ES-I3 (cell line): ENCODE measurements around the gene SYNJ2.

Source experiments
- H3K36me3 ChIP-seq: 2 replicates; pipeline ENCODE4 v1.6.1; 2013; ENCODE audit warnings: mild to moderate bottlenecking, low read length, control low read depth, moderate library complexity; ENCODE audit not compliant: insufficient read depth
- H3K4me1 ChIP-seq: 2 replicates; pipeline ENCODE4 v1.6.1; 2013; ENCODE audit warnings: mild to moderate bottlenecking, control low read depth, low read length; ENCODE audit not compliant: insufficient read depth
- H3K9ac ChIP-seq: 2 replicates; pipeline ENCODE4 v1.6.1; 2013; ENCODE audit warnings: low read depth, mild to moderate bottlenecking, low read length, moderate library complexity
- H3K9me3 ChIP-seq: 2 replicates; pipeline ENCODE4 v1.6.1; 2013; ENCODE audit warnings: mild to moderate bottlenecking, low read length, moderate library complexity; ENCODE audit not compliant: control insufficient read depth, insufficient read depth

The SYNJ2 gene

DNA sequence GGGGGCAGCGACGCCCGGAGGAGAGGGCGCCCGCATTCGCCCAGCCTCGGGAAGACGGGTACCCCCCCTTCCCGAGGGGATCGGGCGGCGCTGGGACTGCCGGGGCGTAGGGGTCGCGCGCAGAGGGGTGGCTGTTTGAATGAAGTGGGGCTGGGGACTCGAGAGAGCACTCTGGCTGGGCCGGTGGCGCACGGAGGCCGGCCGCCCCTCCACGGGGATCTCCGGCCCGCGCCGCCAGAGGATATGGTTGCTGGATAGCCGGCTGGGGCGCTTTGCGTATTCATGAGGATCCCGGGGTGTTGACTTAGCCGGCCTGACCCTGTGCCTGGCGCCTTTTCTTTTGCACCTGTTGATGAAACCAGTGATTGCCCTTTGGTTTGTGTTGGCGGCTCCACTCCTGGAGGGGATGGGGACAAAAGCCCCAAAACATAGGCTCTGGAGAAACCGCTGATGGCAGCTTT, 469 bp downstream of the SYNJ2 start:
- Histone ChIP-seq H3K9me3 (no peaks in the 10 kb centered on the region), H3K9ac (peak overlapping the region; percentile 68), H3K36me3 (no peaks in the 10 kb centered on the region), H3K4me1 (peaks cover 21% of the 10 kb centered on the region)

DNA sequence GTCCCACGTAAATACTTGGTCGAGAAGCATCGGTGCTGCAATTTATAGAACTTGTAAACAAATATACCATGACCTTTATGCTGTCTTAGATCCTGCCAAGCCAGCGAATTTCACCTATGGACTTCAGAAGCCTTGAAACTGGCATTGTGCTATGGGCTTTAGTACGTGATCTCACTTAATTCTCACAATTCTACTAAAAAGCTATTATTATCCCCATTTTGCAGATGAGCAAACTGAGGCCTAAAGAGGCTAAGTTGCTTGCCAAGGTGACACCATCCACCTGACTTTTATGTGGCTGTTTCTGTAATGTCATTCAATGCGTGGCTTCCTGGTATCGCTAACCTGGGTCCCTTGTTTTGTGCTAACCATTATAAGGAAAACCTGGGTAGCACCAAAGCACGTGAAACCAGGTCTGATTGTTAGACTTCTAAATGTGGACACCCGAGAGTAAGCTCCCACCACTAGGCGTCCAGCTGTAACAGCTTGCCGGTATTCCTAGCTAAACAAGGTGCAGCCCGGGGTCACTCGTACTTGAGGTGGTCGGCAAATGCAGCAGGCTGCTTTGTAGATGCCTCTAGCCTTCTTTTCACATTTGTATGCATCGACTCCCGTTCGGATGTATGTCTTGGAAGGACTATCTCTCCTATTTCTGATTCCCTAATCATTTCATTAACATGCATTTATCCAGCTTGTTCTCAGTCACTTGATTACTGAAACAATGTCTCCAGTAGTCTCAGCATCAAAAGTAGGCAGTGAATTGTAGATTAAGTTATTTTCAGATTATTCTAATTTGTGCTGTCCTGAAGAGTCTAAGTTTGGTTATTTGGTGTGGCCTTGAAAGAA, 1.1 kb downstream of the SYNJ2 start:
- H3K4me1 ChIP-seq, result peaks cover 18% of the 10 kb centered on the region
- H3K9ac ChIP-seq, result peak overlapping the region; percentile 68; the same call in 1 of the 2 replicates

DNA sequence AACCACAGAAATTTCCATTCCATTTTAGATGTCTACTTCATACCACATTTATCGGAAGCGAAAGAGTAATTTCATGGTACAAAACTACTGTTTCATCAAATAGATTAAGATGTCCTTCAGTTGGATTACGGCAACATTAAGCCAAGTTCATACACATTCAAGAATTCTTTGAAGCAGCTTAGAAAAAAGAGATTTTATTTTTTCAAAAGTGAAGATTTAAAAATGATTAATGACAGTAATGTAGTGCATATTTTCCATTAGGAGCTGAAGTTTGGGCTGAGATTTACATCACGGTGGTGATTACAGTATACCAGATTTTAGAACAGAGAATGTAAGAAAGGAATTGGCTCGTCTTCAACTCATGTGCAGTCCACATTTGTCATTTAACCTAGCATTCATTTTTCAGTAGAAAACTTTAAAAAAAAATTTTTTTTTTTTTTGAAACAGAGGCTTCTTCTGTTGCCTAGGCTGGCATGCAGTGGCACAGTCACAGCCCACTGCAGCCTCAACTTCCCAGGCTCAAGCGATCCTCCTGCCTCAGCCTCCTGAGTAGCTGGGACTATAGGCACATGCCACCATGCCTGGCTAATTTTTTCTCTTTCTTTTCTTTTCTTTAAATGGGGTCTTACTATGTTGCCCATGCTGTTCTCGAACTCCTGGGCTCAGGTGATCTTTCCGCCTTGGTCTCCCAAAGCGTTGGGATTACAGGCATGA, 1.9 kb downstream of the SYNJ2 start:
- no peaks in the 10 kb centered on the region for H3K36me3 ChIP-seq
- peaks cover 18% of the 10 kb centered on the region for H3K4me1 ChIP-seq
- H3K9ac ChIP-seq, result no peak overlapping the region
- H3K9me3 ChIP-seq, result no peaks in the 10 kb centered on the region

More for the DNA sequence above, 1.1 kb downstream of the SYNJ2 start:
- Histone ChIP-seq H3K9me3 (no peaks in the 10 kb centered on the region), H3K36me3 (no peaks in the 10 kb centered on the region)

DNA sequence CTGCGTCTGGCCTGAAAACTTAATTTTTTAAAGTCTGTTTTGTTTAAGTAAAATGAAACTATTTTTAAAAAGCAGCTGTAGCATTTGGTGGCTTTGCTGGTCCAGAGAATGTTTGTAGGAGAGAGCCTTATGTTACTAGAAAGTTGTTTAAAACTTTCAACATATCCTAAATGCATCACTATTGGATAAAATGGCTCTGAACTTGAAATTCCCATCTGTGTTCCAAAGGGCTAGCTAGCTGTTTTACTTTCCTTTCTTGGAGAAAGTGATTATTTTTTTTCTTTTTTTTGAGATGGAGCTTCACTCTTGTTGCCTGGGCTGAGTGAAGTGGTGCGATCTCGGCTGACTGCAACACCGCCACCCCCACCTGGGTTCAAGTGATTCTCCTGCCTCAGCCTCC, 2.5 kb downstream of the SYNJ2 start:
- Histone ChIP-seq H3K36me3 (no peaks in the 10 kb centered on the region), H3K9ac (no peak overlapping the region), H3K4me1 (peaks cover 18% of the 10 kb centered on the region), H3K9me3 (no peaks in the 10 kb centered on the region)

DNA sequence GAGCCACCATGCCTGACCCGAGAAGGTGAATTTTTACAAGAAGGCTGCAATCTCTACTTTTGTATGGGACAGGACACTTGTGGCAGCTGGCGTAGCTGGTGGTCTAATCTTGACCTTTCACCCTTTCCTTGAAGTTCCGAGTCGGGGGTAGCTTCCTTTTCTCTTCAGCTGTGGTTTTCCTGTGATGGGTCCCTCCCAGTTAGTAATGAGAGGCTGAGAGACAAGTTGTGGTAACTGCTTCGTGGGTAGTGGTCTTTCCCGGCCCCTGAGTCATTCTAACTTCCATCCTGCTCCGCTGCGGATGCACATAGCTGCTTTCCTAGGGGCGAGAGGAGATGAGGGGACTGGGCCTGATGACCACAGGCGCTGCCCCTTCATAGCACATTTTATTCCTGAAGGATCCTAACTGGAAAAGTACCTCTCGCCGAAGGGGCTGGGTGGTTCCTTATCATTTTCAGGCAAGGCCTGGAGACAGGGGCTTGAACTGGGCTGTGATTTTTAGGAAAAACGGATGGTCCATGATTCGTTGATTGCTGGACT, 3.1 kb downstream of the SYNJ2 start:
- H3K4me1 ChIP-seq, result peaks cover 22% of the 10 kb centered on the region
- H3K9me3 ChIP-seq, result no peaks in the 10 kb centered on the region
- H3K9ac ChIP-seq, result no peak overlapping the region

DNA sequence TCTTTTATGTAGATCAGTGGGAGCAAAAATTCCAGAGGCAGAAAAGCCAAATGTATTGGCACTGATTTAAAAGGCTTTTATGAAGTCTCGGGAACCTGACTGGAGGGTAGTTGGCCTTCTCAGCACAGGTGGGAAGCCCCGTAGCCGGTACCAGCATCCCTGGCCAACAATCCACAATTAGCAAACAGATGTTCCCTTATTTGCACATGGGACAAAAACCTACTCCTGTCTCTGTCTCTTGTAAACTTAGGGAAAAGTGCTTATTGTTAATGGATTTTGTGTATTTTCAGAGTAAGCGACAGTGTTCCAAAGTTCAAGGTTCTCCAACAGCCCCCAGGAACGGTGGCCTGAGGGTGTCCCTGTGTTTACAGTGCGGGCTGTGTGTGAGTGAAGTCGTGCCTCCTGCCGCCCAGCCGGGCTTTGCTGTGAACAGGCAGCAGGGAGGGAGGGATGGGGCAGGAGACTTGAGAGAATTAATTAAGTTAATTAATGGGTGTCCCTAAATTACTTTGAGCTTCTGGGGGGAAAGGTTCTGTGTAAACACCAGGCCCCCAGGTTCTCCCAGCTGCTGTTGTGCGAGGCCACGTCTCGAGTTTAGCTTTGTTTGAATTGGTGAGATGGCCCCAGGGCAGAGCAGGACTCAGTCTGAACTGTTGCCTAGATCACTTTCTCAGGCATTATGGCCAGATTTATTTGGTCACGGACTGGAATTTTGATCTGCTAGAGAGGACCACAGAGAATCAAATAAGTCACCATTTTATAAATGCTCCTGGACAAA, 3.9 kb downstream of the SYNJ2 start:
- Histone ChIP-seq H3K4me1 (peaks cover 23% of the 10 kb centered on the region), H3K9ac (no peak overlapping the region), H3K9me3 (no peaks in the 10 kb centered on the region), H3K36me3 (no peaks in the 10 kb centered on the region)

More for the DNA sequence above, 3.1 kb downstream of the SYNJ2 start:
- no peaks in the 10 kb centered on the region for H3K36me3 ChIP-seq

DNA sequence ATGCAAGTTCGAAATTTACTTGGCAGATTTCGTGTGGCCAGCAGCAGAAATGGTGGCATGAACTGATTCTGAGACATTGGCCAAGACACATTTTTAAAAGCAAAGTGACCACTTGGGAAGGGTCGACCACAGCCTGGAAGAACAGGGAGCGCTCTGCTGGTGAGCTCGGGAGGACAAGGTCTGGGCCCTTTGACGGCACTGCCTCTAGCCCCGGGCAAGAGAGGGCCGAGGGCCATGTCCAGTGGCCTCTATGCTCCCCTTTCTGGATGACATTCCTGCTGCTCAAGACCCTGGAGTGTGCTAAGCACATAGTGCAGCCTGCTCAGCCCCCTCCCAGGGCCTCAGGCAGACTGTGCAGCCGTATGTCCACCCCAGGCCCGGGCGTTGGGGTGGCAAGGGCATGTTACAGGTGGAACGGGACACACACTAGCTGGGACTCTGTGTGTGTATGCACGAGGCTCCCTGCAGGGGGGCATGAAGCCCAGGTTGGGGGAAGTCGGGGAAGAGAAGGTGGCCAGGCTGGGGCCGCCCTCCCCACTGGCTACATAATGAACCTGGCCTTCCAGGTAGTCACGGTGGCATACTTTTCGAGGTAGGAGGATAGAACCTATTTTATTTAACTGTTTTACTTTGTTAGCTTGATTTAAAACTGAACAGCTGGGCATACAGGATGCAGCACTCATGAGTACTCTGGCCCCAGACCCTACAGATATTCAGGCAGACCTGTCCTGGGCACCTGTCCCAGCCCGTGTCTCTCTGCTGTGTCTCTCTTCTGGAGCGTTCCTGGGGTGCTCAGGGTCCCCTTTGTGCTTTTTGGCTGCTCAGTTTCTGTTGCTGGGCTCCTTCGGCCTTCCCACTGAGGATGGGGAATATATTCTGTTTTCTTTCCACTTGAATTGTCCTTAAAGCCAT, 6.4 kb downstream of the SYNJ2 start:
- H3K36me3 ChIP-seq, result no peaks in the 10 kb centered on the region
- no peaks in the 10 kb centered on the region for H3K9me3 ChIP-seq
- no peak overlapping the region for H3K9ac ChIP-seq
- peaks cover 23% of the 10 kb centered on the region for H3K4me1 ChIP-seq

DNA sequence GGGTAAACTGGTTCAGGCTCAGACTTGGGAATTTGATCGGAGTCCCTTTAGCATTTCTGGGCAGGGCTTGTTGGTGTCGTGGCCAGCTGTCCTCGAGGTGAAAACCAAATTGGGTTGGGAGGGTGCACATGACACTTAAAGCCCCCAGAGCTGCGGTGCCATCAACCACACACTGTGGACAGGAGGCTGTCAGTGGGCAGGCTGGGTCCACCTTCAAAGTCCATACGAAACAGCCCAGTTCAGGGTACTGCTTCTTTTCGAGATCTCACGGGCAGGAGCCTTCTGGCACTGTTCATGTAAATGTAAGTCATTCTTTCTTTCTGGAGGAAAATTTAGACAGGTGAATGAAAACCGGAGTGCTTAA, 7.0 kb downstream of the SYNJ2 start:
- no peaks in the 10 kb centered on the region for H3K9me3 ChIP-seq
- H3K36me3 ChIP-seq, result no peaks in the 10 kb centered on the region
- H3K4me1 ChIP-seq, result peaks cover 23% of the 10 kb centered on the region
- no peak overlapping the region for H3K9ac ChIP-seq

DNA sequence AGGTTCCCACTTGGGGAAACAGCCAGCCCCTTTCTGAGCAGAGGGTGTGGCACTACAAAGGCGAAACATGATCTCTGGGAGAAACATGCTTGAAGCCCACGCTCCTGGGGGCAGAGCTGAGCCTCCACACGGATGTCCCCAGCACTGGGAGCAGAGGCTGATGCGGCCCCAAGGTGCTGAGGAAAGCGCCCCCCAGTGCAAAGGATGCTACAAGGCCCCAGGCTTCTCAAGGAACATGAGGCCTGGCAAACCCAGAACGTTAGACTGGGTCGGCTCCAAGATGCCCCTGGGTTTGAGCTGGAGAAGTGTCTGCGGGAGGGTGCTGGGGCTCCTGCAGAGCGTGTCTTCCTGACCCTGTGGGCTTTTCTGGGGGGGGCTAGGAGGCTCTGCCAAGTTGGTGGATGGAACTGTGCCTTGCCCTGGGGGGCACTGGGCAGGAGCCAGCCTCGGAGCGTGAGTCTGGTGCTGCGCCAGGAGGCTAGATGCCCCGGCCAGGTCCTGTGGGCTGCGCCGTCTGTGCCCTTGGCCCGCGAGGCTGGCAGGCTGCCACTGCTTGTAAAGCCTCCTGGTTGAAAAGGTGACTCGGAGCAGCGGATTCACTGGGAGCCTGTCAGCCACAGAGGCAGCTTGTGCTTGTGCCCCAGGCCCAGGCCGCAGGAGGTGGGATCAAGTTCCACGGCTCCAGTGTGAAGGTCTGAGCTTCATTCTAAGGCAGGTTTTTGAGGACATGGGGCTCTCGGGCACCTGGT, 8.1 kb downstream of the SYNJ2 start:
- H3K9ac ChIP-seq, result no peak overlapping the region
- H3K9me3 ChIP-seq, result no peaks in the 10 kb centered on the region
- H3K4me1 ChIP-seq, result peaks cover 28% of the 10 kb centered on the region

DNA sequence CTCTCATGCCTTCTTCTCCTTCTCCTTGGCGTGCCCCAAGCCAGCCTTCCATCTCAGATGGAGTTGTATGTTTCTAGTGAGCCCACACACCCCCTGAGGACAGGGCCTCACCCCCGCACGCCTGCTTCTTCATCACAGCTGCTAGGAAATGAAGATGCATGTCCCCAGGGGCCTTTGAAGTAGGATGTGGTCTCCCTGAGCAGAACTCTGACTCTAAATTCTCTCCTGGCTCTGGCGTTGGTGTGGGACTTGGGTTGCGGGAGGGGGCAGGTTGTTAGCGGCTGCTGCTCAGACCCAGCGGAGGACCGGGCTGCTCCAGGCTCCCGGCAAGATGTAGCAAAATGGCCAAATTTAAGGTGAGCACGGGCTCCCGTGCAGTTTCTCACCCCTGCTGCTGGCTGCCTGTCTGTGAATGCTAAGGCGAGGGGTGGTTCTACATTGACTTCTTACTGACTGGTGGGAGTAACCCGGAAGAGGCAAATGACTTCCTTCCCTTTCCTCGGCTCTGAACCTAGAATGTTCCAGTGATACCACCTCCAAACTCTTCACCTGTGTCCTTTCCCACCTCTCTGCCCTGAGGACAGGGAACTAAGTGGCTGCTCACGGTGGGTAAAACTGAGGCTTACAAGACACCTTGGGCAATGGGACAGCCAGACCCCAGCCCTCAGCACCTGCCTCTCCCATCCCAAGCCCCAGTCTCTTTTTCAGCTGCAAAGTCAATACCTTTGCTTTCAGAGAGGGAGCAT, 8.8 kb downstream of the SYNJ2 start:
- no peaks in the 10 kb centered on the region for H3K9me3 ChIP-seq
- no peaks in the 10 kb centered on the region for H3K36me3 ChIP-seq
- H3K4me1 ChIP-seq, result peaks cover 22% of the 10 kb centered on the region
- H3K9ac ChIP-seq, result no peak overlapping the region

More for the DNA sequence above, 8.1 kb downstream of the SYNJ2 start:
- no peaks in the 10 kb centered on the region for H3K36me3 ChIP-seq

DNA sequence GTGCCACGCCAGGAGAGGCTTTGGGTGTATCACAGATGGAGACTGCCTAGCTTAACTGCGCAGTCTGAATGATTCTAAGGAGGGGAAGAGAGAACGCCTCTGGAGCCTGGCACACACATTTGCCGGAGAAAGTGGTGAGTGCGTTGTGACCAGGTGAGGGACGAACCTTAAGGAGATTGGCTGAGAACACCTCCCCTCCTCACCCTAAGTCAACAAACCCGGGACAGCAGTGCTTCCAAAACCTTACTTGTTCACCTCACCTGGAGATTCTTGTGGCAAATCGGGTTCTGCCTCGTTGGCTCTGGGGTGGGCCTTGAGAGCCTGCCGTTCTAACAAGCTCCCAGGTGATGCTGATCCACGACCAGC, 9.4 kb downstream of the SYNJ2 start:
- peaks cover 20% of the 10 kb centered on the region for H3K4me1 ChIP-seq
- no peaks in the 10 kb centered on the region for H3K9me3 ChIP-seq
- no peak overlapping the region for H3K9ac ChIP-seq
- H3K36me3 ChIP-seq, result no peaks in the 10 kb centered on the region

DNA sequence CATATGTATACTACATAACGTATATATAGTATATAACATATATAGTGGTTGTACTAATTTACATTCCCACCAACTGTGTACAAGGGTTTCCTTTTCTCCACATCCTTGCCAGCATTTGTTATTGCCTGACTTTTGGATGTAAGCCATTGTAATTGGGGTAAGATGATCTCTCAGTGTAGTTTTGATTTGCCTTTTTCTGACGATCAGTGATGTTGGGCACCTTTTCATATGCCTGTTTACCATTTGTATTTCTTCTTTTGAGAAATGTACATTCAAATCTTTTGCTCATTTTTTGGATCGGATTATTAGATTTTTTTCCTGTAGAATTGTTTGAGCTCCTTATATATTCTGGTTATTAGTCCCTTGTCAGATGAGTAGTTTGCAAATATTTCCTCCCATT, 11.4 kb downstream of the SYNJ2 start:
- no peaks in the 10 kb centered on the region for H3K9me3 ChIP-seq
- H3K9ac ChIP-seq, result no peak overlapping the region
- peaks cover 21% of the 10 kb centered on the region for H3K4me1 ChIP-seq
- no peaks in the 10 kb centered on the region for H3K36me3 ChIP-seq
